ENCODE measurements around the gene LRRC72. TPM values are rescaled to one million over a fixed set of nuclear protein-coding genes. Genes with fewer than 3 reads are reported as not detected.
A peak's percentile ranks its signal among the peaks of the same experiment; 100 is the strongest.

LRRC72 gene
- total and polyA plus RNA-seq, 9 of the 15 experiments (the other 6 are each of a cell fraction or from before 2014, with no cell fraction given): 0.10 TPM; not detected in 8

GRCh38 chr7:16492513-16493062 is 34.0 kb upstream of the LRRC72 start (continued):
- TF ChIP-seq GTF2A2 (tag; IDR thresholded peaks at IDR 0.05) (no peak), NCOA6 (IDR thresholded peaks at IDR 0.05) (no peak), TCF15 (CRISPR knock-in tag; IDR thresholded peaks at IDR 0.05) (no peak), ZNF609 (CRISPR knock-in tag; IDR thresholded peaks at IDR 0.05; ENCODE audit: borderline replicate concordance) (no peak), GABPA (tag; conservative IDR thresholded peaks at IDR 0.05; ENCODE audit: low read depth) (0 out of 2 replicates have a peak, but pooled peaks have one; percentile 52), E2F4 (CRISPR knock-in tag; IDR thresholded peaks at IDR 0.05; ENCODE audit: low read depth) (no peak), ZNF561 (CRISPR knock-in tag; conservative IDR thresholded peaks at IDR 0.05) (no peak), KDM4B (IDR thresholded peaks at IDR 0.05; ENCODE audit: borderline replicate concordance in 2 of 2, low read depth in 1 of 2) (no peak), TEAD4 (IDR thresholded peaks at IDR 0.05; ENCODE audit: low read length) (peak; percentile 78), TEAD4 (CRISPR knock-in tag; IDR thresholded peaks at IDR 0.05; ENCODE audit: borderline replicate concordance) (no peak), KDM1A (IDR thresholded peaks at IDR 0.05) (no peak), ZBTB2 (IDR thresholded peaks at IDR 0.05) (no peak), TRIM28 (IDR thresholded peaks at IDR 0.05) (peak; percentile 44; the same call in 1 of the 2 replicates), CTCF (IDR thresholded peaks at IDR 0.05 in 2 of 3, conservative IDR thresholded peaks at IDR 0.05 in 1 of 3; ENCODE audit: insufficient read depth in 2 of 3, low read depth in 1 of 3, low read length in 3 of 3) (no peak), ZNF384 (IDR thresholded peaks at IDR 0.05; ENCODE audit: low read depth, low read length) (no peak), LCOR (CRISPR knock-in tag; IDR thresholded peaks at IDR 0.05) (no peak), HDAC2 (IDR thresholded peaks at IDR 0.05) (no peak)
